Renal cortex interstitium (tissue), 11 donors: ENCODE data around the gene CLTB. TPM values are rescaled to one million over a fixed set of nuclear protein-coding genes. Genes with fewer than 3 reads are reported as not detected.
"Not testable (repeated sequence)": the region's sequence is repeated elsewhere in the genome, so short reads cannot be mapped to it uniquely, and the experiment has no call there.

ENCODE experiments used
- DNase-seq, 11 donors: peaks; one replicate each; pipeline ENCODE4 v3.0.0-alpha.2; 2013; ENCODE audit warnings: low read depth in 9 of 11, low spot score in 4 of 11; ENCODE audit errors: extremely low read depth in 1 of 11
- polyA plus RNA-seq, 3 donors: library from polyadenylated mRNA; unstranded; fragments of 120-200 nt; gene quantifications; one replicate each; pipeline ENCODE4 v1.2.1, GENCODE V29; 2013; ENCODE audit not compliant: insufficient read length in 3 of 3

The CLTB gene
- polyA plus RNA-seq, 3 donors = 46.6 to 57.0 (median 54.7) TPM

DNA sequence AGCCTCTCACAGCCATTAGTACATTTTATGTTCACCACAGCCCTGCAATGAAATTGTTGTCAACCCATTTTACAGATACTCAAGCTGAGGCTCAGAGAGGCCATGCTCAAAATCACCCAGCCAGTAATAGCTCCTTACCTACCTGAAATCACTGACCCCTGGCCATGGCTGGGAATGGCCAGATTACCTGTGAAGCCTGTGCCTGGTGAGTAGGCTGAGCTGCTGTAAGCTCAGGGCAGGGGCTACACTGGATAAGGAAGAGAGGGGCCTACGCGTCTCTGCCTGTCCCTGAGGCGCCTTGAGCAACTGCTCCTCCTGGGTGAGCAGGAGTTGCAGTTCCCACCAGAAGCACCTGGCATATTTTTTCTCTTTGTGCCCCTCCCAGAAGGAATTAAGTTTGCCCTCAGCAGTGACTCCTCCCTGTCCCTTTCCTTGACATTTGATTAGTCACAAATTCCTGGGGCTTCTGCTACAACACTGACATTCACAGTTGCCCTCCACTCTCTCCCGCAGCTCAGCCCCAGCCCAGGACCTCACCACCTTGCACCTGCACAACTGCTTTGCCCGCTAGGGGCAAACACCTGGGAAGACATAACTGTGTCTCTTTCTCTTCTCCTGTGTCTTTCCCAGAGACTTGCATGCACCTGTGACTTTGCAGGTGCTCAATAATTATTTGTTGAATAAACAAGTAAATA is 5.7 kb downstream of the CLTB start:
- no peak for DNase-seq

GRCh38 chr5:176409765-176410164 is 6.6 kb downstream of the CLTB start:
- no peak for DNase-seq

- no peak for DNase-seq
These were observed 7.7 kb downstream of the CLTB start for GRCh38 chr5:176408590-176408989.

- not testable (repeated sequence) for DNase-seq
These were observed 8.1 kb downstream of the CLTB start for GRCh38 chr5:176408252-176408573.

DNA sequence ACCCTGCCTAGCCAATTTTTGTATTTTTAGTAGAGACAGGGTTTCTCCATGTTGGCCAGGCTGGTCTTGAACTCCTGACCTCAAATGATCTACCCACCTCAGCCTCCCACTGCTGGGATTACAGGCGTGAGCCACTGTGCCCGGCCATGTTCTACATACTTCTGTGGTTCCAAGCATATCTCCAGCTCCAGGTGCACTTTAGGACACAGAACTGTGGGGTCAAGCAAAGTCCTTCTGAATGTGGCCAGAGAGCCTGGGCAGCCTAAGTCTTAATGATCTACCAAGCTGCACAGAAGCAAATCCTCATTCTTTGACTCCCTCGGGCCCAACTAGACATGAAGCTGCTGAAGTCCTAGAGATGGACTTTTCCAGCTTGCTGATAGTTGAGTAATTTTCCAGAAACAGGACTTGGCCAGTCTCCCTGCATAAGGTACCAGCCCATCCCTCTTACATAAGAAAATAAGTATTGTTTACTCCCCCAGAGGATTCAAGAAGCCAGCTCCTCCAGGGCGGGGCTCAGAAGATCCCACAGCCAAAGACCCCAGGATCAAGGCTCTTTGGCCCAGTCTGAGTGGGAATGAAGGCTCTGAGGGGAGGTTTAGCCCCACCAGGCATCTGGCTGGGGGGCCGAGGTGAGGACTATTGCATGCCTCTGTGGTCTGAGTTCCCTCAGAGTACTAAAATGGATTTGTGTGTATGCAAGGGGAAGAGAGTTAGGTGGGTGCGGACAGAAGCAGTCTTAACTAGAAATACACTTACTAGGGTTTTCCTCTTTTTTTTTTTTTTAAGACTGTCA is 8.7 kb downstream of the CLTB start:
- DNase-seq = no peak

DNA sequence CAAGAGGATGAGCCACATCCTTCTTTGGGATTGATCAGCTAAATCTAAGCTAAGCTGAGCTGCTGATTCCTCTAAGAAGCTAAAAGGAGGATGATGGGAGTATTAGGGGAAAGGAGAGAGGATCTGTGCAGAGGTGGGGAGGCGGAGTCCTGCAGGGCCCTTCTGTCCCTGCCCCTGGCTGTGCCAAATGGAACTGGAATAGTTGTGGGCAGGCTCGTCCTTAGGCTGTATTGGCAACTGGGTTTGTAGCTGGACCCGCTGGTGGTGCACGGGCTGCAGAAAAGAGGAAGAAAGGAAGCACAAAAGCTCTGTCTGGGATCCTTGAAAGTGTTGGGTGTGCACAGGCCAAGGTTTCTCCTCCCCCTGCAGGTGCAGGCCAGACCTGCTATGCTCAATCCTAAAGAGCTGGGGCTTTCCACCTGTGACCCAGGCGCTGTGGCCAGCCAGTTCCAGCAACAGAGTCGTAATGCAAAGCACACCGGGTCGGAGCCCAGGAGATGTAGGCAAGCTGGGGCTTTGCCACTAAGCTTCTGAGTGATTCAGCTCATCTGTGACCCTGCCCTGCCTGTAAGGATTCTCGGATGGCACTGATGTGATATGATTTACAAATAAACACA is 9.8 kb downstream of the CLTB start:
- DNase-seq = no peak

- no peak for DNase-seq
These were observed 10.5 kb downstream of the CLTB start for GRCh38 chr5:176405656-176406435.

DNA sequence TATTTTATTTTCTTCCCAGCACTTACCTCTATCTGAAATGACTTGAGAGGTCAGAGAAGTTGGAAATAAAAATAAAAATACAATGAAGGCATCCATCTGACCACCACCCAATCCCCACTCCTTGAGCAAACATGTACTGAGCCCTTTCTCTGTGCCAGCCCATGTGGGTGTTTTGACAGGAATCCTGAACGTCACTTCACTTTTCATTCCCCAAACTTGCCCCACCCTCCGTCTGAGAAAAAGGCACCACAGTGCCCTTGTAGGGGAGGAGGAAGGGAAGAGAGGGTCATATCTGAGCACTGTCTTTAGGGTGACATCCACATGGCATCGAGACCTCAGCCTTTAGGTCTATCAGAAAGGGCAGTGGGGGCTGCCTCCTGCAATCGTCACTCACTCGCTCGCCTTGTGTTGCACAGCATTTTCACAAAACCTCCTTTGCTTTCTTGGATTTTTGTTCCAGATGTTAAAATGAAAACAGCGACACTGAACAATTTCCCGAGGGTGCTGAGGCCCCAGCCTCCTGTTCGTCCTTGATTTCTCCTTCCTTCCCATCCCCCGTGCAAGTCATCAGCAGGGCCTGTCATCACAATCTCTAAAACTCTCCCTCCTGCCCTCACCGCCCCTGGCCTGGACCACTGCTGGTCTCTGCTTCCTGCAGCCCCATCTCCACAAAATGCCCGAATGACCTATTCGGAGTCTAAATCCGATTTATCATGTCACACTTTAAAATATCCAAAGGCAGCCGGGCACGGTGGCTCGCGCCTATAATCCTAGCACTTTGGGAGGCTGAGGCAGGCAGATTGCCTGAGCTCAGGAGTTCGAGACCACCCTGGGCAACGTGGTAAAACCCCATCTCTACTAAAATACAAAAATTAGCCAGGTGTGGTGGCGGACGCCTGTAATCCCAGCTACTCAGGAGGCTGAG is 14.8 kb downstream of the CLTB start:
- no peak for DNase-seq

DNA sequence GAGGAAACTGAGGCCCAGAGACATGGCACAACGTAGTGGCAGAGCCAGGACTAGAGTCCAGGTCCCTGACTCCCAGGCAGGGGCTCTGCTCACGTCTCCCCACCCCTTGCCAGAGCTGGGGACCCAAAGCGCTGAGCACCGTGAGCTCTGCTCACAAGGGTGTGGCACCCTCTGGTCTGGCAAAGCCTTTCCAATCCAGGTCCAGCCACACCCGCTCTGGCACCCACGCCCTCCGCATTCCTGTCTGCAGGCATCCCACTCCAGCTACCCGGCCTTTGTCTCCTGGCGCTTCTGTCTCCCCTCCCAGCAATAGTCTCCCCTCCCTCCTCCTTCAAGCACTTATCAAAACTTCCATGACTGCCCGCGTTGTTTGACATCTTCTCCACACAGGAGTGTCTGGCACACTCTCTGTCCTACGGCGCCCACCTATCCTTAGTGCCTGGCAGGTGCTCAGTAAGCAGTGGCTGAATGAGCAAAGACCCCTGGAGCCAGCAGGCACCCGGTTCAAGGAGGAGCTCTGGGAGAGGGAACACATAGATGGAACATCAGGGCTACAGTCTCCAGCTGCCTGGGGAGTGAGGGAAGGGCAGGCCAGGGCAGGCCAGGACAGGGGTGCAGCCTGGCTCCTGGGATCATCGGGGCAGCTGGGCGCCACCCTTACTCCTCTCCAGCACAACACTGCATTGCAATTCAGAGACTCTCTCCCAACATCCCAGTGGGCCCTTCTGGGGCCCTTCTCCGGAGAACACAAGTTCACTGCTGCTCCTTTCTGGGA is 15.8 kb downstream of the CLTB start:
- DNase-seq = no peak

- no peak for DNase-seq
These were observed 18.5 kb downstream of the CLTB start for GRCh38 chr5:176397736-176398420.

GRCh38 chr5:176396330-176396729 is 20.0 kb downstream of the CLTB start:
- peak in 1 of 11 donors; percentile 21 for DNase-seq

GRCh38 chr5:176394881-176395675 is 21.3 kb downstream of the CLTB start:
- peak in 1 of 11 donors; percentile 9 for DNase-seq

DNA sequence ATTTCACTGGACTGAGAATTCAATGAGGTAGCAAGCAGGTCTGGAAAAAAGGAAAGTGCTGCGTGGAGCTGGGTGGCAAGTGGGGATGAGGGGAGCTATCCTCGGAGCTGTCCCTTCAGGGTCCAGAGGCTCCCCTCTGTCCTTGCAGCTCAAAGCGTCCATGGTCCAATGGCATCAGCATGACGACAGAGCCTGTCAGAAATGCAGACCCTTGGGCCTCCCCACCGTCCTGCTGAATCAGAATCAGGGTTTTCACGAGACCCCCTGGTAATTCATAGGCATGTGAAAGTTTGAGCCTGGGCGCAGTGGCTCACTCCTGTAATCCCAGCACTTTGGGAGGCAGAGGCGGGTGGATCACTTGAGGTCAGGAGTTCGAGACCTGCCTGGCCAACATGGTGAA is 22.2 kb downstream of the CLTB start:
- DNase-seq = no peak

GRCh38 chr5:176392526-176392925 is 23.8 kb downstream of the CLTB start:
- no peak for DNase-seq

DNA sequence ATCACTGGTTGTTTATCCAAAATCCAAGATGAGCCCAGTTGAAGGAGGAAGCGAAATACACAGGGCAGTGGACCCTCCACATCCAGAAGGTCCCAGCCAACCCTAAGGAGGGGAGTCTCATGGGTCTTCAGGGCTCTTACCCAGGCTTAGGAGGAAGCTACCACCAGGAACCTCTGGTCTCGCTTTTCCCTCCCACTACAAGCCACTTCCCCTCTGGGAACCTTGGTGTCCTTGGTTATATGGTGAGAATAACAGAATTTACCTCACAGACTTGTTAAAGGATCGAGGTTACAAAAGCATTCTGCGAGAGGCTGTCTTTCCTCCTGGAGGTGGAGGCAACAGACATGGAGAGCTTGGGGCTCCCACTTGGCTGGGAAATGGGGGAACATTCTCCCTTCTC is 24.3 kb downstream of the CLTB start:
- DNase-seq = no peak

- no peak for DNase-seq
These were observed 24.9 kb downstream of the CLTB start for GRCh38 chr5:176391479-176391878.
